ENCODE measurements around the gene RCOR1. TPM values are rescaled to one million over a fixed set of nuclear protein-coding genes. Genes with fewer than 3 reads are reported as not detected.
A peak's percentile ranks its signal among the peaks of the same experiment; 100 is the strongest.
"Not testable (repeated sequence)": the region's sequence is repeated elsewhere in the genome, so short reads cannot be mapped to it uniquely, and the experiment has no call there.

Gene RCOR1
- total RNA-seq, 2 donors from 2014 or later: 17.9 to 33.5 TPM

DNA sequence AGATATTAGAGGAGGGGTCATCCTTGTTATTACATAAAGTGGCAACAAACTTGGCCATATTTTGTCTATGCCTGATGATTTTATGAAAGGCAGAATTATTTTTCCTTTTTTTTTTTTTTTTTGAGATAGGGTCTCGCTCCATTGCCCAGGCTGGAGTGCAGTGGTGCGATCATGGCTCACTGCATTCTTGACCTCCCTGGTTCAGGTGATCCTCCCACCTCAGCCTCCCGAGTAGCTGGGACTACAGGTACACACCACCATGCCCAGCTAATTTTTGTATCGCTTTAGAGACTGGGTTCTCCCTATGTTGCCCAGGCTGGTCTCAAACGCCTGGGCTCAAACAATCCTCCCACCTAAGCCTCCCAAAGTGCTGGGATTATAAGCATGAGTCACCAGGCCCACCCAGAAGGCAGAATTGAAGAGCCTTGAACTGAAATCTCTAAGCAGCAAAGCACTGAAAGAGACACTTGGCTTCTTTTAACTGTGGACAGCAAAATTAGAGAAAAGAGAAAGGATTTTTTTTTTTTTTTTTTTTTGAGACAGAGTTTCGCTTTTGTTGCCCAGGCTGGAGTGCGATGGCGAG lies 16.5 kb upstream of the RCOR1 start:
- H3K27me3 Mint-ChIP-seq: peaks cover 13% of the 10 kb centered on the region
- not testable (repeated sequence) for H3K27ac Mint-ChIP-seq; ATAC-seq; H3K9me3 ChIP-seq (ENCODE audit: control insufficient read depth, low read length, poor library complexity, severe bottlenecking); H3K36me3 Mint-ChIP-seq (ENCODE audit: low read depth); DNase-seq; H3K4me1 Mint-ChIP-seq; H3K4me3 Mint-ChIP-seq

DNA sequence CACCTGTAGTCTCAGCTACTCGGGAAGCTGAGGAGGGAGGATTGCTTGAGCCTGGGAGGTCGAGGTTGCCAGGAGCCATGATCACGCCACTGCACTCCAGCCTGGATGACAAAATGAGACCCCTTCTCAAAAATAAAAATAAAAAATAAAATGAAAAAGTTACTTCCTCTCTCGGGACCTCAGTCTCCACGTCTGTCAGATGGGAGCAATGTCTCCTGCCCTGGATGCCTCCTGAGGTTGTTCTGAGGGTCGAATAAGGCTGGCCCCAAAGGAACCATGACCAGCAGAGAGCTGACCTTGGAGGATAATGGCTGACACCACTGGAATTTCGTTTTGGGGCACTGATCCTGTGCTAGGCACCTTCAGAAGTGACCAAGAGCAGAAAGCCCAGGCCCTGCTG lies 13.6 kb upstream of the RCOR1 start:
- Mint-ChIP-seq H3K27ac (no peak overlapping the region), H3K27me3 (peaks cover 13% of the 10 kb centered on the region), H3K4me1 (peaks cover 5% of the 10 kb centered on the region), H3K4me3 (no peak overlapping the region), H3K36me3 (ENCODE audit: low read depth) (no peaks in the 10 kb centered on the region)
- no peak for ATAC-seq
- DNase-seq: no peak
- H3K9me3 ChIP-seq (ENCODE audit: control insufficient read depth, low read length, poor library complexity, severe bottlenecking): no peaks in the 10 kb centered on the region

DNA sequence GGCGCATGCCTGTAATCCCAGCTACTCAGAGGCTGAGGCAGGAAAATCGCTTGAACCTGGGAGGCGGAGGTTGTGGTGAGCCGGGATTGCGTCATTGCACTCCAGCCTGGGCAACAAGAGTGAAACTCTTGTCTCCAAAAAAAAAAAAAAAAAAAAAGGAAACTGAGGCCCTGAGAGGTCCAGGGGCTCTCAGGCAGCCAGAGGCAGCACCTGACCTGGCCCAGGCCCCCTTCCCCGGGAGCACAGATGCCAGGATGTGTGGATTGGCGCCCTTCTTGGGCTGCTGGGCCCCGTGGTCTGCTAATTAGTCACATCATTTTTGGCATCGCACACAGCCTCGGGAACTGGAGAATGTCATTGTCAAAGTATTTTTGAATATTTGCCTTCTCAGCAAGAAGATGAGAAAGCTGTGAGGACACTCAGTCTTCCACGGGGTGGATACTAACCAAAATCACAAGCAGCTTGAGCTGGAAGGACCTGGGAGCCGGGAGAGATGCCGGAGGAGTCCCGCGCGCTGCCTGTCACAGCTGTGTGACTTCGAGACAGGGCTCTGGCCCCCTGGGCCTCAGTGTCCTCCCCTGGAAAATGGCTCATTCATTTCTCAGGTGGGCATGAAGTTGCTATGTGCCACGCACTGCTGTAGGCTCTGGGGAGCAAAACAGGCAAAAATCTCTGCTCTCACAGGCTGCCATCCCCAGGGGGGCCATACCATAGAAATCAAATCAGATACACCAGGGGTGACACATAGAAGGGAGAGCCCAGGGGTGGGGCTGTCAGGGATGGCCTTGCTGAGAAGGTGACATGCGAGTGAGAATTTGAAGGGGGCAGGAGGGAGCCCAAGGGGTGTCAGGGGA lies 12.5 kb upstream of the RCOR1 start:
- no peak for ATAC-seq
- Mint-ChIP-seq H3K4me1 (peaks cover 3% of the 10 kb centered on the region), H3K27ac (no peak overlapping the region), H3K27me3 (peaks cover 9% of the 10 kb centered on the region), H3K36me3 (ENCODE audit: low read depth) (no peaks in the 10 kb centered on the region), H3K4me3 (no peak overlapping the region)
- no peak for DNase-seq
- no peaks in the 10 kb centered on the region for H3K9me3 ChIP-seq (ENCODE audit: control insufficient read depth, low read length, poor library complexity, severe bottlenecking)

DNA sequence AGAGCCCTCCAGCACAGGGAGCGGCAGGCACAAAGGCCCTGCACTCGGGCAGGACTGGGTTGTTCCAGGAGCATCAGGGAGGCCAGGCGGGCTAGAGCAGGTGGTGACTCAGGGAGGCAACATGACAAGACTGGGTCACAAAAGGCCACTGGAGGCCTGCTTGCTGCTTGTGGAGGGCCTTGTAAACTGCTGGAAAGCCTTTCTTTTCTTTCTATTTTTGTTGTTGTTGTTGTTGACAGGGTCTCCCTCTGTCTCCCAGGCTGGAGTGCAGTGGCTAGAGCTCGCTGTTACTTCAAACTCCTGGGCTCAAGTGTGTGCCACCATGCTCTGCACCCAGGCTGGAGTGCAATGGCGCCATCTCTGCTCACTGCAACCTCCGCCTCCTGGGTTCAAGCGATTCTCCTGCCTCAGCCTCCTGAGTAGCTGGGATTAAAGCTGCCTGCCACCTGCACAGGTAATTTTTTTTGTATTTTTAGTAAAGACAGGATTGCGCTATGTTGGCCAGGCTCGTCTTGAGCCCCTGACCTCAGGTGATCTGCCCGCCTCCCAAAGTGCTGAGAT lies 11.8 kb upstream of the RCOR1 start:
- peaks cover 3% of the 10 kb centered on the region for H3K4me1 Mint-ChIP-seq
- H3K27ac Mint-ChIP-seq: no peak overlapping the region
- no peak for DNase-seq
- no peaks in the 10 kb centered on the region for H3K36me3 Mint-ChIP-seq (ENCODE audit: low read depth)
- H3K27me3 Mint-ChIP-seq: peaks cover 7% of the 10 kb centered on the region
- no peak for ATAC-seq
- no peak overlapping the region for H3K4me3 Mint-ChIP-seq
- no peaks in the 10 kb centered on the region for H3K9me3 ChIP-seq (ENCODE audit: control insufficient read depth, low read length, poor library complexity, severe bottlenecking)

DNA sequence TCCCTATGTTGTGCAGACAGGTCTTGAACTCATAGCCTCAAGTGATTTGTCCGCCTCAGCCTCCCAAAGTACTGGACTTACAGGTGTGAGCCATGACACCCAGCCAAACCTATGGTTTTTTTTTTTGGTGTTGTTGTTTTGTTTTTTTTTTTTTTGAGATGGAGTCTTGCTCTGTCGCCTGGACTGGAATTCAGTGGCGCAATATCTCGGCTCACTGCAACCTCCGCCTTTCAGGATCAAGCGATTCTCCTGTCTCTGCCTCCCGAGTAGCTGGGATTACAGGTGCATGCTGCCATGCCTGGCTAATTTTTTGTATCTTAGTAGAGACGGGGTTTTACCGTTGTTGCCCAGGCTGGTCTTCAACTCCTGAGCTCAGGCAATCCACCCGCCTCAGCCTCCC lies 11.3 kb upstream of the RCOR1 start:
- no peak for ATAC-seq
- peaks cover 7% of the 10 kb centered on the region for H3K27me3 Mint-ChIP-seq
- no peaks in the 10 kb centered on the region for H3K9me3 ChIP-seq (ENCODE audit: control insufficient read depth, low read length, poor library complexity, severe bottlenecking)
- H3K36me3 Mint-ChIP-seq (ENCODE audit: low read depth): no peaks in the 10 kb centered on the region
- DNase-seq: no peak
- no peak overlapping the region for H3K27ac Mint-ChIP-seq
- peaks cover 3% of the 10 kb centered on the region for H3K4me1 Mint-ChIP-seq
- H3K4me3 Mint-ChIP-seq: no peak overlapping the region

DNA sequence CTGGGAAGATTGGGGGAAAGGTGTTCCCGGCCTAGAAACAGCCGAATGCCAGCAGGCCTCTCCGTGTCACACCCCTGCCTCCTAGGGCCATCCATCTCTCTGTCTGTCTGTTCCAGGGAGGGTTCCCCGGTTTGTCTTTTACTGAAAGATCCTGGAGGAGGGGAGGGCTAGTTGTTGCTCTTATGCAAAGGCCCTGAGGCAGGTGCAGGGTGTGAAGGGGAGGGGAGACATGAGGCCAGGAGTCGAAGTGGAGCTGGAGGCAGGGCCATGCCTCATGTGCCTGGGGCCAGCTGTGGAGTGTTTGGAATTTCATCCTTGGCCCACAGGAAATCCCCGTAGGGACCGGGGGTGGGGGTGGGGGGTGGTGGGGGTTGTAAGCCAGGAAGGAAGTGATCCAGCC lies 8.7 kb upstream of the RCOR1 start:
- H3K27me3 Mint-ChIP-seq: no peaks in the 10 kb centered on the region
- H3K36me3 Mint-ChIP-seq (ENCODE audit: low read depth): no peaks in the 10 kb centered on the region
- H3K4me3 Mint-ChIP-seq: no peak overlapping the region
- H3K27ac Mint-ChIP-seq: no peak overlapping the region
- ATAC-seq: no peak
- DNase-seq: no peak
- no peaks in the 10 kb centered on the region for H3K9me3 ChIP-seq (ENCODE audit: control insufficient read depth, low read length, poor library complexity, severe bottlenecking)
- peaks cover 6% of the 10 kb centered on the region for H3K4me1 Mint-ChIP-seq

DNA sequence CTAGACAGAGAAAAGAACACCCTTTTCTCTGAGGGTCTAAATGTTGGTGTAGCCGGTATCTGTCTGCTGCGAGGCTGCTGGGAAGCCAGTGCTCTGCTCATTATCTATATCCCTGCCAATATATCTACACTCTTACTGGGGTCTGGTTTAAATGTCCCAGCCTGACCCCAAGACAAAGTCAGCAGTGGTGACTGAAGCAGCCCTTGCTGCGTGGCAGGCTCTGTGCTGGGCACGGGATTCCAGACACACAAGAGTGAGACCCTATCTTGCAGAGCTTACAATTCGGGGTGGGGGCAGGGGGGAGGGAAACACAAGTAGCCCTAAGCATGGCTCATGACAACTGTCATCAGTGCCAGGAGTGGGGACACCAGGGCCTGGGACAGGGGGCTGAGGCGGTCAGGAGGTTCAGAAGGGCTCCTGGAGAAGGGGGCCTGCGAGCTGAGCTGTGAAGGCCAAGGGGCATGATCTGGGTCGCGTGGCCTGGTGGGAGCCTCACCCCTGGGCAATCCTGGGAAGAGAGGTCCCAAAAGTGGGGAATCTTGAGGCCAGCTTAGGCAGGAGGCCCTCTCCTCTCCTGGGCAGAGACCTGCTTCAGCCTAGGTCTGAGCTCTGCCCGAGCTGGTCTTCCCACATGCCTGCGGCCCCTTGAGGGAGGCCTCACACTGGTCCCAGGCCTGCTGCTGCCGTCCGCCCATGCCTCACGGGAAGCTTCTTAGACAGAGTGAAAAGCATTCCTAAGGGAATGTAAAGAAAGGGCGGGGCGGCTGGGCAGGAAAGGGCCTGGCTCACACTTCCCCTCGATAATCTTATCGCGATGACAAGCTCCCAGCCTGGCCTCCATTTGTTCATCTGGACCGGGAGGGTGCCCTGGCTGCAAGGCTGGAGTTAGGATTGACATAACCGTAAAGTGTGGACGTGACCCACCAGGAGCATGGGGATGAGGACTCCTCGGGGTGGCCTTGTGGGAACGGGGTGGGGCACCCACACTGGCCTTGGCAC lies 7.3 kb upstream of the RCOR1 start:
- Mint-ChIP-seq H3K36me3 (ENCODE audit: low read depth) (no peaks in the 10 kb centered on the region), H3K4me3 (no peak overlapping the region), H3K4me1 (peaks cover 11% of the 10 kb centered on the region), H3K27ac (no peak overlapping the region), H3K27me3 (no peaks in the 10 kb centered on the region)
- H3K9me3 ChIP-seq (ENCODE audit: control insufficient read depth, low read length, poor library complexity, severe bottlenecking): no peaks in the 10 kb centered on the region
- DNase-seq (no peak), ATAC-seq (no peak)

DNA sequence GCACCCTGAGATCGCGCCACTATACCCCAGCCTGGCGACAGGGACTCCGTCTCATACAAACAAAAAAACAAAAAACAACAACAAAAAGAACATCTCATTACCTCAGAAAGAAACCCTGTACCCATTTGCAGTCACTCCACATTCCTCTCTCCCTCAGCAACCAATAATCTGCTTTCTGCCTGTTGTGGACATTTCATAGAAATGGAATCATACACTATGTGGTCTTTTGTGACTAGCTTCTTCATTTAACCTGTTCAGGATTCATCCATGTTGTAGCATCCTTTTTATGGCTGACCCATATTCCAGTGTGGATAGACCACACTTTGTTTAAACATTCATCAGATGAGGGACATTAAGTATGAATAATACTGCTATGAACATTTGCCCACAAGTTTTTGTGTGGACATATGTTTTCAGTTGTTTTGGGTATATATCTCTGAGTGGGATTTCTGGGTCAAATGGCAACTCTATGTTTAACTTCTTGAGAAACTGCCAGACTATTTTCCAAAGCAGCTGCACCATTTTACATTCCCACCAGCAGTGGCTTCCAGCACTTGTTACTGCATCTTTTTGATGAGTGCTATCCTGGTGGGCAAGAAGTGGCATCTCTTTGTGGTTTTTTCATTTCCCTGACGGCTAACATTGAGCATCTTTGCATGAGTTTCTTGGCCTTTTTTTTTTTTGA lies 5.9 kb upstream of the RCOR1 start:
- no peaks in the 10 kb centered on the region for H3K9me3 ChIP-seq (ENCODE audit: control insufficient read depth, low read length, poor library complexity, severe bottlenecking)
- H3K4me3 Mint-ChIP-seq: no peak overlapping the region
- DNase-seq (no peak), ATAC-seq (no peak)
- H3K27ac Mint-ChIP-seq: no peak overlapping the region
- peaks cover 8% of the 10 kb centered on the region for H3K4me1 Mint-ChIP-seq
- H3K36me3 Mint-ChIP-seq (ENCODE audit: low read depth): no peaks in the 10 kb centered on the region
- H3K27me3 Mint-ChIP-seq: no peaks in the 10 kb centered on the region

DNA sequence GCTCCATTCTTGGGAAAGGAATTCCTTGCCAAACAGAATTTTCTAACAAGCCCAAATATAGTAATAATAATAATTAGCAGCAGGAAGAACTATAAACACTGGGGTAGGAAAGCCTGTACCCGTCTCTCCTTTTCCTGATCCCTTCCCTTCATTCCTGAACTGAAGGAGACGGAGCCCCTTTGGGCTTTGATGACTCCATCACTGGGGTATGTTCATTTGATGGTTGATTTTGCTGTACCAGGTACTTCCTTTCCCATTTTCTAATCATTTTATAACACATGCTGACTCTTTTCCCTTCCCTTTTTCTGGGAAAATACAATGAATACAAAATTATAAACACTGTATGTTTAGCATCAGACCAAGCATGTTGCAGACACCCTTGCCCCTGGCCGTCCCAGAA lies 3.6 kb upstream of the RCOR1 start:
- DNase-seq (no peak), ATAC-seq (no peak)
- H3K9me3 ChIP-seq (ENCODE audit: control insufficient read depth, low read length, poor library complexity, severe bottlenecking): no peaks in the 10 kb centered on the region
- Mint-ChIP-seq H3K4me1 (peaks cover 11% of the 10 kb centered on the region), H3K4me3 (no peak overlapping the region), H3K27me3 (no peaks in the 10 kb centered on the region), H3K27ac (no peak overlapping the region), H3K36me3 (ENCODE audit: low read depth) (no peaks in the 10 kb centered on the region)

DNA sequence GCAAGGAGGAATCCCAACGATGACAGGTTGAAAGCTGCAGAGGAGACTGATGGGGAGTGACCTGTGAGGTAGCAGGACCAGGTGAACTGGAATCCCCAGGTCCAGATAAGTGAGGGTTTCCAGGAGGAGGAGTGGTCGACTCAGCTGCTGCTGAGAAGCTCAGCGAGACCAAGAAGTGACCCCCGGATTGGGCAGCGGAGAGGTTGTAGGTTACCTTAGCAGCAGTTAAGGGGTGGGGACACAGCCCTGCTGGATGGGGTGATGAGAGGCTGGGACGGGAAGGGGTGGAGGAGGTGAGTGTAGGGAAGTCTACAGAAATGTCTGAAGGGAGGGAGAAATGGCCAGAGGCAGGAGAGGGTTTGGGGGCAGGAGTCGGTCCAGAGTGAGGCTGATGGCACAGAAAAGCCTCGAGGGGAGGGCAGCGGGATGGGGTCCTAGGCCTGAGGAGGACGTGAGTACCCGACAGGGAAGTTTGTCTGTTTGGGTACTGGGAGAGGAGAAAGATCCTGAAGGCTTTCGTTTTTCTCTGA lies 2.6 kb upstream of the RCOR1 start:
- no peaks in the 10 kb centered on the region for H3K27me3 Mint-ChIP-seq
- H3K36me3 Mint-ChIP-seq (ENCODE audit: low read depth): no peaks in the 10 kb centered on the region
- peaks cover 17% of the 10 kb centered on the region for H3K4me1 Mint-ChIP-seq
- no peaks in the 10 kb centered on the region for H3K9me3 ChIP-seq (ENCODE audit: control insufficient read depth, low read length, poor library complexity, severe bottlenecking)
- peak overlapping the region; percentile 61 for H3K4me3 Mint-ChIP-seq
- ATAC-seq (no peak), DNase-seq (no peak)
- no peak overlapping the region for H3K27ac Mint-ChIP-seq

DNA sequence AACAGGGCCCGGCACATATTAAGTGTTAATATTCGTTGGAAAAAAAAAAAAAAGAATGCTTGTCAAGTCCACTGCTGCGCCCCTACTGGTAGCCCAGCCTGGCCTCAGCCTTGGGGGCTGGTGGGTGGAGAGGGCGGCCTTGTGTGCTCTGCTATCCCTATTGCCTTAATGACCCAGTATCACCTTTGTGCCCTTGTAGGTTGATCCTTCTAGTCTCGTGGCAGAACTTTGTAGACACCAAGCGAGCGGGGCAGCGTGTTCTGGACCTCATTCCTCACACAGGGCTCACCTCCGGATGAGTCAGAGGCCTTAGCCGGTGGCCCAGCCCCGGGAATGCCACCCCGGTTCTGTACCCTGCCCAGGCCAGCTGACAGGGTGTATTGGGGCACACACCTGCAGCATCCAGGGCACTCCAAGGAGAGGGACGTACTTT lies 1.8 kb upstream of the RCOR1 start:
- DNase-seq (no peak), ATAC-seq (no peak)
- peak overlapping the region; percentile 85 for H3K27ac Mint-ChIP-seq
- no peaks in the 10 kb centered on the region for H3K9me3 ChIP-seq (ENCODE audit: control insufficient read depth, low read length, poor library complexity, severe bottlenecking)
- no peaks in the 10 kb centered on the region for H3K36me3 Mint-ChIP-seq (ENCODE audit: low read depth)
- H3K4me1 Mint-ChIP-seq: peaks cover 20% of the 10 kb centered on the region
- H3K4me3 Mint-ChIP-seq: no peak overlapping the region
- no peaks in the 10 kb centered on the region for H3K27me3 Mint-ChIP-seq

DNA sequence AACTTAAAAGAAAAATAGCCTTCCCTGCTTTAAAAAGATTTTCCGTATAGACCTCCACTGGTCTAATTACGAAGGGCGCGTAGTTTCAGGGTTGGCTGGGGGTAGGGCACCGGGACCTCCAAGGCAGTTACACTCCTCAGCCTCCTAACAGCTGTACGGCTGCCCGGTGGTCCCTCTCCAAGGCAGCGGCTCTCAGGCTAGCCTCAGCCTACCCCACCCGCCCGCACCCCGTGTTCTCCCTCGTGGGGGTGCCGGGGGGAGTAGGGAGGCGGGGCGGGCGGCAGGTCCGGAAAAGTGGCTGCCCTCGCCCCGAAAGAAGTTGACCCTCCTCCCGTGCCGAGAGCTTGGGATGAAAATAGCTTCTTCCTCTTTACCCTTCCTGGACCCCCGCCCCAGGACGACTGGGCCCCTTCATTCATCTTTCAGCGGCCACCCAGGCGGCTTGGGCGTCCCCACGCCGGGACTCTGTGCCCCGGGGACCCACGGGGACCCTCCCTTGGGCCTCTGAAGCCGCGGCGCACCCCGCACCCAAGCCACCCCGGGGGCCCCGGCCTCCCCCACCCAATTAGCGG lies 991 bp upstream of the RCOR1 start:
- no peak for ATAC-seq
- no peaks in the 10 kb centered on the region for H3K9me3 ChIP-seq (ENCODE audit: control insufficient read depth, low read length, poor library complexity, severe bottlenecking)
- peak overlapping the region; percentile 85 for H3K27ac Mint-ChIP-seq
- peak; percentile 12 to 24 (median 13) for DNase-seq
- H3K4me3 Mint-ChIP-seq: peak overlapping the region; percentile 89
- peaks cover 18% of the 10 kb centered on the region for H3K4me1 Mint-ChIP-seq
- H3K36me3 Mint-ChIP-seq (ENCODE audit: low read depth): no peaks in the 10 kb centered on the region
- no peaks in the 10 kb centered on the region for H3K27me3 Mint-ChIP-seq
